ENCODE measurements around the gene PDSS2.

The PDSS2 gene

GRCh38 chr6:107272246-107272645 is 187.1 kb downstream of the PDSS2 start:
- H3K27me3 ChIP-seq (ENCODE audit: control insufficient read depth, low read length) = no peaks in the 10 kb centered on the region
- H3K36me3 ChIP-seq (ENCODE audit: control insufficient read depth, low read length) = no peaks in the 10 kb centered on the region
- no peak overlapping the region for H3K27ac ChIP-seq (ENCODE audit: low read depth, low read length)
- TF ChIP-seq, protein P1, sequence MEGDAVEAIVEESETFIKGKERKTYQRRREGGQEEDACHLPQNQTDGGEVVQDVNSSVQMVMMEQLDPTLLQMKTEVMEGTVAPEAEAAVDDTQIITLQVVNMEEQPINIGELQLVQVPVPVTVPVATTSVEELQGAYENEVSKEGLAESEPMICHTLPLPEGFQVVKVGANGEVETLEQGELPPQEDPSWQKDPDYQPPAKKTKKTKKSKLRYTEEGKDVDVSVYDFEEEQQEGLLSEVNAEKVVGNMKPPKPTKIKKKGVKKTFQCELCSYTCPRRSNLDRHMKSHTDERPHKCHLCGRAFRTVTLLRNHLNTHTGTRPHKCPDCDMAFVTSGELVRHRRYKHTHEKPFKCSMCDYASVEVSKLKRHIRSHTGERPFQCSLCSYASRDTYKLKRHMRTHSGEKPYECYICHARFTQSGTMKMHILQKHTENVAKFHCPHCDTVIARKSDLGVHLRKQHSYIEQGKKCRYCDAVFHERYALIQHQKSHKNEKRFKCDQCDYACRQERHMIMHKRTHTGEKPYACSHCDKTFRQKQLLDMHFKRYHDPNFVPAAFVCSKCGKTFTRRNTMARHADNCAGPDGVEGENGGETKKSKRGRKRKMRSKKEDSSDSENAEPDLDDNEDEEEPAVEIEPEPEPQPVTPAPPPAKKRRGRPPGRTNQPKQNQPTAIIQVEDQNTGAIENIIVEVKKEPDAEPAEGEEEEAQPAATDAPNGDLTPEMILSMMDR (IDR thresholded peaks at IDR 0.05; ENCODE audit: low read depth, low read length, poor library complexity, severe bottlenecking) = no peak
- TF ChIP-seq EZH2phosphoT487 (IDR thresholded peaks at IDR 0.05; ENCODE audit: borderline replicate concordance, low read length) = no peak
- H4K20me1 ChIP-seq (ENCODE audit: control insufficient read depth, insufficient read depth, low read depth, low read length) = no peaks in the 10 kb centered on the region
- no peaks in the 10 kb centered on the region for H3K9me3 ChIP-seq (ENCODE audit: control insufficient read depth, insufficient read depth, low read length)
- H3K79me2 ChIP-seq (ENCODE audit: control insufficient read depth, low read length) = no peaks in the 10 kb centered on the region
- no peaks in the 10 kb centered on the region for H3K4me1 ChIP-seq (ENCODE audit: control insufficient read depth, low read length)
- no peak overlapping the region for H3K4me3 ChIP-seq (ENCODE audit: low read length)
- no peaks in the 10 kb centered on the region for H3K9me2 ChIP-seq (replicated peaks; ENCODE audit: control insufficient read depth, low read length)
- no peaks in the 10 kb centered on the region for H3F3A ChIP-seq (ENCODE audit: control insufficient read depth, insufficient read depth)
- H3K4me2 ChIP-seq (ENCODE audit: low read length) = no peak overlapping the region

DNA sequence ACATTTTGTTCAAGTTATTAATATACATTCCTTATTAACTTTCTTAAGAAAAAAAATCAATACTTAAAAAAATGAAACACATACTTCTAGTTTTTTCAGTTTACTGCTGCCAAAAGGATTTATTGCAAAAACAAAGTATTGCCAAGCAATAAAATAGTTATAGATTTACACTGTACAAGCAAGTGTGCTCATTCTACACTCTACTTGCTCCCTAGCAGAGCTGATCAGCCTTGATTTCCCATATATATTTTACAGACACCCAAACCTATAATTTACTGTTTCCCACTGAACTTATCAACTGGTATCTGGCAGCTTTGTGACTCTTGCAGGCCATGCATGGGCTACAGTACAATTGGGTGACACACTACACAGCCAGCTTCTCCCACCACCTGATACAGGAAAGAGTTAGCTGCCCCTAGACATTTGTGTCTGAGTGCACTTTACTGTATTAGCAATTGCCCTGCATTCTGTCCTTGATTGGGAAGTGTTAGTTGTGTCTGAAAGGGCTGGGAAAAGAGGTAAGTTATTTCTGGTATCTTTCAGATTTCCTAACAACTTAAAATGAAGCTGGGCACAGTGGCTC is 188.1 kb downstream of the PDSS2 start:
- H3K4me3 ChIP-seq (ENCODE audit: low read length) = no peak overlapping the region
- no peaks in the 10 kb centered on the region for H4K20me1 ChIP-seq (ENCODE audit: control insufficient read depth, insufficient read depth, low read depth, low read length)
- no peaks in the 10 kb centered on the region for H3K79me2 ChIP-seq (ENCODE audit: control insufficient read depth, low read length)
- H3K27ac ChIP-seq (ENCODE audit: low read depth, low read length) = no peak overlapping the region
- TF ChIP-seq, protein P1 (IDR thresholded peaks at IDR 0.05; ENCODE audit: low read depth, low read length, poor library complexity, severe bottlenecking) = no peak
- TF ChIP-seq EZH2phosphoT487 (IDR thresholded peaks at IDR 0.05; ENCODE audit: borderline replicate concordance, low read length) = no peak
- H3K4me1 ChIP-seq (ENCODE audit: control insufficient read depth, low read length) = peaks cover 9% of the 10 kb centered on the region
- H3K4me2 ChIP-seq (ENCODE audit: low read length) = no peak overlapping the region
- H3K36me3 ChIP-seq (ENCODE audit: control insufficient read depth, low read length) = no peaks in the 10 kb centered on the region
- H3K9me2 ChIP-seq (replicated peaks; ENCODE audit: control insufficient read depth, low read length) = no peaks in the 10 kb centered on the region
- no peaks in the 10 kb centered on the region for H3F3A ChIP-seq (ENCODE audit: control insufficient read depth, insufficient read depth)
- no peaks in the 10 kb centered on the region for H3K27me3 ChIP-seq (ENCODE audit: control insufficient read depth, low read length)
- H3K9me3 ChIP-seq (ENCODE audit: control insufficient read depth, insufficient read depth, low read length) = no peaks in the 10 kb centered on the region

GRCh38 chr6:107267634-107268033 is 191.7 kb downstream of the PDSS2 start:
- H3K4me3 ChIP-seq (ENCODE audit: low read length) = no peak overlapping the region
- H3K4me2 ChIP-seq (ENCODE audit: low read length) = no peak overlapping the region
- no peaks in the 10 kb centered on the region for H3K27me3 ChIP-seq (ENCODE audit: control insufficient read depth, low read length)
- no peaks in the 10 kb centered on the region for H3K79me2 ChIP-seq (ENCODE audit: control insufficient read depth, low read length)
- no peaks in the 10 kb centered on the region for H3K9me3 ChIP-seq (ENCODE audit: control insufficient read depth, insufficient read depth, low read length)
- no peaks in the 10 kb centered on the region for H3K9me2 ChIP-seq (replicated peaks; ENCODE audit: control insufficient read depth, low read length)
- TF ChIP-seq EZH2phosphoT487 (IDR thresholded peaks at IDR 0.05; ENCODE audit: borderline replicate concordance, low read length) = no peak
- TF ChIP-seq, protein P1 (IDR thresholded peaks at IDR 0.05; ENCODE audit: low read depth, low read length, poor library complexity, severe bottlenecking) = no peak
- no peaks in the 10 kb centered on the region for H3F3A ChIP-seq (ENCODE audit: control insufficient read depth, insufficient read depth)
- no peaks in the 10 kb centered on the region for H3K36me3 ChIP-seq (ENCODE audit: control insufficient read depth, low read length)
- peaks cover 11% of the 10 kb centered on the region for H3K4me1 ChIP-seq (ENCODE audit: control insufficient read depth, low read length)
- H3K27ac ChIP-seq (ENCODE audit: low read depth, low read length) = no peak overlapping the region
- H4K20me1 ChIP-seq (ENCODE audit: control insufficient read depth, insufficient read depth, low read depth, low read length) = no peaks in the 10 kb centered on the region

All from DOHH2 (cell line).